OCI-LY7 (cell line): Measurements from ENCODE around the gene AGXT2.

Experiments
- CTCF ChIP-seq: fragments of 200-600 bp; sonication (generic); conservative IDR thresholded peaks from 2 replicates; pipeline ENCODE4 v1.5.1; 2014; ENCODE audit warnings: mild to moderate bottlenecking, antibody characterized with exemption, low read length, moderate library complexity, mixed read lengths
- EZH2phosphoT487 ChIP-seq: fragments of 200-600 bp; sonication (generic); IDR thresholded peaks from 2 replicates; pipeline ENCODE4 v1.6.1; 2018; ENCODE audit warnings: low read depth, borderline replicate concordance, mild to moderate bottlenecking, mixed run types, antibody characterized with exemption, low read length, moderate library complexity, mixed read lengths

GRCh38 chr5:35056686-35057085, 8.9 kb upstream of the AGXT2 start:
- TF ChIP-seq CTCF (no peak), EZH2phosphoT487 (no peak)
